Lung (tissue), 12 donors: ENCODE measurements around the gene SLCO2A1. TPM values are rescaled to one million over a fixed set of nuclear protein-coding genes. Genes with fewer than 3 reads are reported as not detected.

Source experiments
- ATAC-seq: fragments of 200-7000 bp; cut with Tn5 transposase; one replicate; pipeline ENCODE4 v1.9.1; 2020; ENCODE audit warnings: moderate number of reproducible peaks; ENCODE audit not compliant: insufficient read depth, low FRiP score
- DNase-seq, 3 donors: peaks; one replicate each; pipeline ENCODE4 v3.0.0-alpha.2; 2013 to 2017
- H3K27ac ChIP-seq, 2 donors: one replicate each; pipeline ENCODE4 v1.5.1; 2013; ENCODE audit warnings: mild to moderate bottlenecking in 2 of 2, moderate library complexity in 2 of 2, control low read depth in 1 of 2, inconsistent platforms in 1 of 2, low read depth in 1 of 2, low read length in 1 of 2
- H3K27me3 ChIP-seq, 3 donors: one replicate each; pipeline ENCODE4 v1.5.1; 2013; ENCODE audit warnings: low read length in 2 of 3; ENCODE audit not compliant: control insufficient read depth in 3 of 3, insufficient read depth in 3 of 3
- H3K36me3 ChIP-seq, 4 donors: one replicate each; pipeline ENCODE4 v1.5.1; 2013; ENCODE audit warnings: low read length in 4 of 4, mild to moderate bottlenecking in 1 of 4, moderate library complexity in 1 of 4; ENCODE audit not compliant: control insufficient read depth in 4 of 4, insufficient read depth in 4 of 4
- H3K4me1 ChIP-seq, 5 donors: one replicate each; pipeline ENCODE4 v1.5.1; 2013; ENCODE audit warnings: low read length in 5 of 5, mild to moderate bottlenecking in 2 of 5, moderate library complexity in 1 of 5; ENCODE audit not compliant: control insufficient read depth in 5 of 5, insufficient read depth in 5 of 5
- H3K4me3 ChIP-seq: one replicate; pipeline ENCODE4 v1.5.1; 2013; ENCODE audit warnings: mild to moderate bottlenecking, control low read depth, moderate library complexity
- H3K9ac ChIP-seq, 2 donors: one replicate each; pipeline ENCODE4 v1.5.1; 2013; ENCODE audit warnings: low read length in 2 of 2, control low read depth in 1 of 2; ENCODE audit not compliant: insufficient read depth in 1 of 2
- H3K9me3 ChIP-seq, 4 donors: one replicate each; pipeline ENCODE4 v1.5.1; 2013; ENCODE audit warnings: low read length in 3 of 4, mild to moderate bottlenecking in 1 of 4, moderate library complexity in 1 of 4; ENCODE audit not compliant: control insufficient read depth in 4 of 4, insufficient read depth in 3 of 4
- WGBS, 2 donors: extraction: QIAGEN DNeasy Blood & Tissue Kit; methylation state at CpG; one replicate each; pipeline ENCODE4 v1.1.7; 2013; 5-methylcytosine and 5-hydroxymethylcytosine counted together
- polyA plus RNA-seq, 2 donors: library from polyadenylated mRNA; stranded (reverse); fragments of 200-250 nt; gene quantifications; one replicate each; pipeline ENCODE4 v1.2.1, GENCODE V29; 2013
- total RNA-seq, 2 donors: library from RNA; depleted of rRNA in 1 of 2; stranded (reverse); fragments of >200 nt in 1 of 2; gene quantifications; one replicate each; pipeline ENCODE4 v1.2.1, GENCODE V29; 2014 to 2021
- TF ChIP-seq, protein P1 (sequence below): IDR thresholded peaks from 2 replicates; pipeline ENCODE4 v1.5.1; 2012; ENCODE audit warnings: mild to moderate bottlenecking; ENCODE audit errors: control extremely low read depth, extremely low read depth
- donor health status: control.
- donor health status: control.
- donor health status: Bipolar disorder and iron deficiency.
- donor health status: healthy.
- donor health status: DM: yes; HTN: yes; CAD: no.

SLCO2A1 gene
- total and polyA plus RNA-seq, 4 donors = 27.2 to 131 (median 42.7) TPM

DNA sequence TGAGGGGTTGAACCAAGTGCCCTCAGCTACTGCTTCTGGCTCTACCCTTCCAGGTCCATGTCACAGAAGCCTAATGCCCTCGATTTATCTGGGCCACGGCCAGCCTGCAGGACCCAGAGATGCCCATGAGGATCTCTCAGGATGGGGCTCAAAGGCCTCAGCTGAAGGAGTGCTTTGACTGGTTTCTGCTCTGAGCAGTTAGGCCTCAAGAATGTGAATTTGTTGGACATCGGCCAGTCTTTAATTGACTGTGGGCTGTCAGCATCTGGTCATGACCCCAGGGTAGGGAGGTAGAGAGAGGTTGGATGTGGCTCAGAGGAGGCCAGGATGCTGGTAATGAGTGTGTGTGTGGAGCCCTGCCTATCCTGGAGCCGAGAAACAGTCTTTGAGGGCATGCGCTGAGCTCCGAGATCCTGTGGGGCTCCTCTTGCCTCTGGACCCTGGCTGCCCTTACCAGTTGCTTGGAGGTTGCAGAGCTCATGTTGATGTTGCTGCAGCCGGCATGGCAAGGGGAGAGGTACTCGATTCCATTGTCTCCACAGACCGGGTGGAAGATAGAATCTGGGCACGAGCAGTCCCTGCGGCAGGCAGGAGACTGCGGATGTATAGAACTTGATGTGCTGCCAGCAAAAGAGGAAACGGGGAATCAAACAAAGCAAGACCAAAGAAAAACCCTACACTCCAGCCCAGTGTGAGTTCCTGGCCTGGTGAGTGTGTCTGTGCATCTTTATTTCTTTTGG is 84.9 kb downstream of the SLCO2A1 start:
- Histone ChIP-seq H3K4me1 (peaks cover 0 to 58% (median 25%) of the 10 kb centered on the region in 5 donors), H3K36me3 (peaks cover 0 to 4% (median 0%) of the 10 kb centered on the region in 4 donors), H3K9ac (no peak overlapping the region), H3K9me3 (peaks cover 0 to 2% (median 0%) of the 10 kb centered on the region in 4 donors), H3K27ac (peak overlapping the region; percentile 67 to 82), H3K4me3 (no peak overlapping the region), H3K27me3 (no peaks in the 10 kb centered on the region)
- 45 to 48% methylated on average over 13 of the region's 13 CpGs for WGBS, 2 donors
- TF ChIP-seq, protein P1, sequence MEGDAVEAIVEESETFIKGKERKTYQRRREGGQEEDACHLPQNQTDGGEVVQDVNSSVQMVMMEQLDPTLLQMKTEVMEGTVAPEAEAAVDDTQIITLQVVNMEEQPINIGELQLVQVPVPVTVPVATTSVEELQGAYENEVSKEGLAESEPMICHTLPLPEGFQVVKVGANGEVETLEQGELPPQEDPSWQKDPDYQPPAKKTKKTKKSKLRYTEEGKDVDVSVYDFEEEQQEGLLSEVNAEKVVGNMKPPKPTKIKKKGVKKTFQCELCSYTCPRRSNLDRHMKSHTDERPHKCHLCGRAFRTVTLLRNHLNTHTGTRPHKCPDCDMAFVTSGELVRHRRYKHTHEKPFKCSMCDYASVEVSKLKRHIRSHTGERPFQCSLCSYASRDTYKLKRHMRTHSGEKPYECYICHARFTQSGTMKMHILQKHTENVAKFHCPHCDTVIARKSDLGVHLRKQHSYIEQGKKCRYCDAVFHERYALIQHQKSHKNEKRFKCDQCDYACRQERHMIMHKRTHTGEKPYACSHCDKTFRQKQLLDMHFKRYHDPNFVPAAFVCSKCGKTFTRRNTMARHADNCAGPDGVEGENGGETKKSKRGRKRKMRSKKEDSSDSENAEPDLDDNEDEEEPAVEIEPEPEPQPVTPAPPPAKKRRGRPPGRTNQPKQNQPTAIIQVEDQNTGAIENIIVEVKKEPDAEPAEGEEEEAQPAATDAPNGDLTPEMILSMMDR = no peak
- DNase-seq (peak; percentile 68 to 90 (median 84)), ATAC-seq (no peak)

DNA sequence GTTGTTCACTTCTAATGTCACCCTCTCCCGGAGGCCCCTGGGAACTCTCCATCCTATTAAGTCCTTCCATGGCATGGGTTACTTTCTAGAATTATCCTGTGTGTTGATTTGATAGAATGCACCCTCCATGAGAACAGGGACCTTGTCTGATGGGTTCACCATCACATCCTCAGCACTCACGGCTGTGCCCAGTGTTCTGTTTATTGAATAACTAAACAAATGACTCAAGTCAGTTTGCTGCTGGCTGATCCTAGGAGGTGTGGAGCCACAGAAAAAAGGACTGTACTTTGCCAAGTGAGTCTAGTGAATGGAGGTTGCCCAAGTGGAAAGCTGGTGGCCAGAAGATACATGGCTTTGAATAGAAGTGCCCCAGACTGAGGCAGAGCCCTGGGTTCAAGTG is 85.5 kb downstream of the SLCO2A1 start:
- Histone ChIP-seq H3K27ac (peak overlapping the region; percentile 67 to 82), H3K4me1 (peaks cover 0 to 52% (median 23%) of the 10 kb centered on the region in 5 donors), H3K36me3 (peaks cover 0 to 4% (median 0%) of the 10 kb centered on the region in 4 donors), H3K9ac (no peak overlapping the region), H3K27me3 (no peaks in the 10 kb centered on the region), H3K9me3 (peaks cover 0 to 2% (median 0%) of the 10 kb centered on the region in 4 donors), H3K4me3 (no peak overlapping the region)
- 70 to 86% methylated on average over 2 of the region's 2 CpGs for WGBS, 2 donors
- ATAC-seq (no peak), DNase-seq (peak in 1 of 3 donors; percentile 10)
- TF ChIP-seq, protein P1 = no peak

DNA sequence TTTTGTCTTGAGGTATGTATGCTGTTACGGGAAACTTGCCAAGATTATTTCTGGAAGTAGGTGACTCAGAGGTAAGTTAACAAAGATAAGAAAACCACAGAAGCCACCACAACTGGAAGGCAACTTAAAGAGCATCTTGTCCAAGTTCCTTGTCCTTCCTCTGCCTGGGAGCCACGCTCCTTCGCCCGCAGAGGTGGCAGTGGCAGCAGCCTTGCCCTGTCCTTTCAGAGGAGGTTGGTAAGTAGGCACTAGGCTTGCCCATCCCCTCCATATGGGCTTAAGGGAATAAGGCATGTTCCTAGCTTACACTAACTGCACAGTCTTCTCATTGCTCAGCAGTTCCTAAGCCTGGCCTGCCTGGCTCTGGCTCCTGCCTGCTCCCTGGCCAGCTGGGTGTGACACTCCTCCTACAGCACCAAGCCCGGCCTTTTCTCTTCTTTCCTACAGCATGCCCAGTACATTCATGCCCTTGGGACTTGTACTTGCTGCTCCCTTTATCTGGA is 86.0 kb downstream of the SLCO2A1 start:
- ATAC-seq = peak; percentile 45

More for the DNA sequence above, 86.0 kb downstream of the SLCO2A1 start:
- DNase-seq = no peak
- H3K27me3 ChIP-seq = no peaks in the 10 kb centered on the region
- peaks cover 0 to 4% (median 0%) of the 10 kb centered on the region in 4 donors for H3K36me3 ChIP-seq
- H3K9ac ChIP-seq = no peak overlapping the region
- H3K4me3 ChIP-seq = no peak overlapping the region
- peaks cover 0 to 51% (median 23%) of the 10 kb centered on the region in 5 donors for H3K4me1 ChIP-seq
- TF ChIP-seq, protein P1 = no peak
- WGBS, 2 donors = 35 to 40% methylated on average over 5 of the region's 5 CpGs
- peak overlapping the region; percentile 67 to 82 for H3K27ac ChIP-seq
- H3K9me3 ChIP-seq = peaks cover 0 to 2% (median 0%) of the 10 kb centered on the region in 4 donors
